Adrenal gland (tissue), 12 donors: ENCODE data around the gene XRCC5. TPM values are rescaled to one million over a fixed set of nuclear protein-coding genes. Genes with fewer than 3 reads are reported as not detected.
A peak's percentile ranks its signal among the peaks of the same experiment; 100 is the strongest.

Experiments used
- DNase-seq, 7 donors: peaks; one replicate each; pipeline ENCODE4 v3.0.0-alpha.2; 2019 to 2020
- H3K27ac ChIP-seq, 5 donors: fragments of 200-600 bp; sonication (generic) in 4 of 5; 1 replicate in 3 of 5; 2 replicates in 2 of 5; pipeline versions ENCODE4 v1.5.1 to v1.8.0; 2016 to 2020; ENCODE audit warnings: mild to moderate bottlenecking in 1 of 5
- H3K27me3 ChIP-seq: fragments of 200-600 bp; 2 replicates; pipeline ENCODE4 v1.8.0; 2021
- H3K36me3 ChIP-seq, 2 donors: fragments of 200-600 bp; replicated peaks in 1 of 2; 1 replicate in 1 of 2; 2 replicates in 1 of 2; pipeline versions ENCODE4 v1.5.1 to v1.8.0; 2018 to 2022
- H3K4me1 ChIP-seq, 2 donors: fragments of 200-600 bp; replicated peaks in 1 of 2; 1 replicate in 1 of 2; 2 replicates in 1 of 2; pipeline versions ENCODE4 v1.5.1 to v1.8.0; 2018 to 2021
- H3K4me3 ChIP-seq, 4 donors: fragments of 200-600 bp; sonication (generic) in 3 of 4; one replicate each; pipeline ENCODE4 v1.5.1; 2016 to 2018
- H3K9me3 ChIP-seq, 3 donors: fragments of 200-600 bp; sonication (generic) in 1 of 3; replicated peaks in 1 of 3; 1 replicate in 2 of 3; 2 replicates in 1 of 3; pipeline versions ENCODE4 v1.5.1 to v1.8.0; 2016 to 2021
- CTCF ChIP-seq, 6 experiments: fragments of 450-650 bp in 4 of 6; fragments of 200-600 bp in 2 of 6; sonication (generic) in 1 of 6; IDR thresholded peaks; 1 replicate in 5 of 6; 2 replicates in 1 of 6; pipeline versions ENCODE4 v1.5.1 to v1.8.0; 2016 to 2021; ENCODE audit warnings: antibody characterized with exemption in 6 of 6, mild to moderate bottlenecking in 2 of 6, moderate library complexity in 1 of 6
- POLR2A ChIP-seq, 2 donors: fragments of 450-650 bp; IDR thresholded peaks; one replicate each; pipeline ENCODE4 v1.6.1; 2017; ENCODE audit warnings: antibody characterized with exemption in 2 of 2, mild to moderate bottlenecking in 2 of 2, moderate library complexity in 1 of 2
- WGBS, 4 donors: extraction: QIAGEN DNeasy Blood & Tissue Kit in 2 of 4; methylation state at CpG; one replicate each; pipeline versions ENCODE4 v1.1.5 to v1.1.7; 2013 to 2017; 5-methylcytosine and 5-hydroxymethylcytosine counted together
- intact Hi-C, 2 donors: fragments of 100-400 bp; cut with DNase I; formaldehyde crosslinking; loops; one replicate each; pipeline versions ENCODE4 v1.14.1 to v1.15.0; 2022 to 2023
- polyA plus RNA-seq, 3 donors: library from polyadenylated mRNA; stranded (reverse); fragments of 200-250 nt in 2 of 3; fragments of 350-450 nt in 1 of 3; fragmentation: Illumina TruSeq in 1 of 3; extraction: RNeasy Lipid Tissue Mini Kit (QIAGEN cat#74804) in 1 of 3; gene quantifications; one replicate each; pipeline ENCODE4 v1.2.3, GENCODE V29; 2013 to 2014
- total RNA-seq, 9 donors: library from RNA; depleted of rRNA in 4 of 9; stranded (reverse); fragments of >200 nt in 4 of 9; fragments of 120-200 nt in 1 of 9; fragmentation: NEBNext Ultra II Directional in 1 of 9; extraction: Animal tissue kit (Norgen Biotek cat#: 25700) in 1 of 9; gene quantifications; one replicate each; pipeline versions ENCODE4 v1.1.0 to v1.2.4, GENCODE V29; 2013 to 2023
- donor health status: healthy with polysubstance abuse.
- donor health status: Bipolar disorder and iron deficiency.
- donor health status: DM: yes; HTN: yes; CAD: no.
- donor health status: DM: no; HTN: no; CAD: no.
- donor health status: DM: no; HTN: no; CAD: no.
- donor health status: DM: yes; HTN: yes; CAD: no.

Gene XRCC5
- total and polyA plus RNA-seq, 12 donors, result 58.4 to 224 (median 158) TPM

- Histone ChIP-seq H3K4me1 (no peaks in the 10 kb centered on the region), H3K27ac (no peak overlapping the region), H3K27me3 (no peaks in the 10 kb centered on the region), H3K4me3 (no peak overlapping the region), H3K36me3 (no peaks in the 10 kb centered on the region), H3K9me3 (peaks cover 0 to 12% (median 1%) of the 10 kb centered on the region in 3 donors)
- TF ChIP-seq POLR2A (IDR thresholded peaks at IDR 0.05) (no peak), CTCF (IDR thresholded peaks at IDR 0.05) (no peak)
- DNase-seq, result peak in 1 of 7 donors; percentile 15
- intact Hi-C loops, result no loop called here
- 86 to 100% (median 96%) methylated on average over 1 of the region's 1 CpG for WGBS, 4 donors
Measured at GRCh38 chr2:216235896-216236295, 126.7 kb downstream of the XRCC5 start.

- Histone ChIP-seq H3K4me3 (no peak overlapping the region), H3K27me3 (no peaks in the 10 kb centered on the region), H3K9me3 (peaks cover 0 to 12% (median 0%) of the 10 kb centered on the region in 3 donors), H3K36me3 (no peaks in the 10 kb centered on the region), H3K27ac (no peak overlapping the region), H3K4me1 (no peaks in the 10 kb centered on the region)
- TF ChIP-seq POLR2A (IDR thresholded peaks at IDR 0.05), result no peak
- no peak for TF ChIP-seq CTCF (IDR thresholded peaks at IDR 0.05)
- DNase-seq, result peak in 1 of 7 donors; percentile 9
- 0% methylated on average over 1 of the region's 1 CpG for WGBS, 4 donors
- intact Hi-C loops, result no loop called here
Measured at GRCh38 chr2:216236486-216236885, 127.3 kb downstream of the XRCC5 start.

GRCh38 chr2:216242365-216242764, 133.2 kb downstream of the XRCC5 start:
- Histone ChIP-seq H3K4me1 (no peaks in the 10 kb centered on the region), H3K27me3 (no peaks in the 10 kb centered on the region), H3K9me3 (no peaks in the 10 kb centered on the region), H3K27ac (no peak overlapping the region), H3K36me3 (no peaks in the 10 kb centered on the region), H3K4me3 (no peak overlapping the region)
- TF ChIP-seq POLR2A (IDR thresholded peaks at IDR 0.05) (no peak), CTCF (IDR thresholded peaks at IDR 0.05) (no peak)
- DNase-seq, result no peak
- WGBS, 4 donors, result 67 to 75% (median 71%) methylated on average over 6 of the region's 6 CpGs
- intact Hi-C loops, result no loop called here

GRCh38 chr2:216243026-216243425, 133.9 kb downstream of the XRCC5 start:
- no peaks in the 10 kb centered on the region for H3K27me3 ChIP-seq
- TF ChIP-seq POLR2A (IDR thresholded peaks at IDR 0.05) (no peak), CTCF (IDR thresholded peaks at IDR 0.05) (no peak)
- H3K27ac ChIP-seq, result no peak overlapping the region
- WGBS, 4 donors, result 90 to 95% (median 94%) methylated on average over 3 of the region's 3 CpGs
- H3K4me1 ChIP-seq, result no peaks in the 10 kb centered on the region
- DNase-seq, result no peak
- no peaks in the 10 kb centered on the region for H3K36me3 ChIP-seq
- no peak overlapping the region for H3K4me3 ChIP-seq
- intact Hi-C loops, result no loop called here
- no peaks in the 10 kb centered on the region for H3K9me3 ChIP-seq
